ENCODE data around the gene TGM5.

The TGM5 gene

GRCh38 chr15:43249236-43249635 is 17.5 kb downstream of the TGM5 start:
- DNase-seq (ENCODE audit: low read depth) = no peak
- H3K4me3 ChIP-seq (ENCODE audit: low read depth, low read length) = no peak overlapping the region

GRCh38 chr15:43246261-43246774 is 20.4 kb downstream of the TGM5 start:
- peak; percentile 61 for DNase-seq (ENCODE audit: low read depth)
- no peak overlapping the region for H3K4me3 ChIP-seq (ENCODE audit: low read depth, low read length)
- no peak for TF ChIP-seq CTCF (IDR thresholded peaks at IDR 0.05; ENCODE audit: low read depth, low read length)
- no peak for TF ChIP-seq POLR2A (IDR thresholded peaks at IDR 0.05; ENCODE audit: extremely low read depth, insufficient read length)
- no peak for TF ChIP-seq MYC (IDR thresholded peaks at IDR 0.05; ENCODE audit: low read depth, low read length)
- TF ChIP-seq MAX (IDR thresholded peaks at IDR 0.05; ENCODE audit: low read depth, low read length) = no peak

More at GRCh38 chr15:43249236-43249635, 17.5 kb downstream of the TGM5 start:
- TF ChIP-seq MYC (IDR thresholded peaks at IDR 0.05; ENCODE audit: low read depth, low read length) (no peak), POLR2A (IDR thresholded peaks at IDR 0.05; ENCODE audit: extremely low read depth, insufficient read length) (no peak), CTCF (IDR thresholded peaks at IDR 0.05; ENCODE audit: low read depth, low read length) (no peak), MAX (IDR thresholded peaks at IDR 0.05; ENCODE audit: low read depth, low read length) (no peak)

DNA sequence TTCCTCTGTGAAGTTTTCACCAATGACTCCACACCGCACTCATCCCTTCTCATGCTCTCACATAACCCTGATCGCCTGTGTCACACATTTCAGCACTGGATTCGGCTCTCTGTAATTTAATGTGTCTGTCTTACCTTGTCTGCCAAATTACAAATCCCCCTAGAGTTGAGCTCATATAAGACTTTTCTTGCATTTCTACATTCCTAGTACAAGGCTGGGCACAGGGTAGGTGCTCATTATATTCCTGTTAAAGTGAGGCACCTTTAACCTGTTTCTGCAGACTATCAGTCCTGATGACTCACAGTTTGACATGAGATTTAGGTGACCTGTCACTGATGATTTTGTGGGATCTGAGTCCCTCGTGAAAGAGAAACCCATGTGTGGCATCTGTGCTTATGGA is 22.6 kb downstream of the TGM5 start:
- TF ChIP-seq MAX (IDR thresholded peaks at IDR 0.05; ENCODE audit: low read depth, low read length) = no peak
- no peak for TF ChIP-seq POLR2A (IDR thresholded peaks at IDR 0.05; ENCODE audit: extremely low read depth, insufficient read length)
- no peak for TF ChIP-seq MYC (IDR thresholded peaks at IDR 0.05; ENCODE audit: low read depth, low read length)
- TF ChIP-seq CTCF (IDR thresholded peaks at IDR 0.05; ENCODE audit: low read depth, low read length) = no peak
- H3K4me3 ChIP-seq (ENCODE audit: low read depth, low read length) = no peak overlapping the region
- no peak for DNase-seq (ENCODE audit: low read depth)

DNA sequence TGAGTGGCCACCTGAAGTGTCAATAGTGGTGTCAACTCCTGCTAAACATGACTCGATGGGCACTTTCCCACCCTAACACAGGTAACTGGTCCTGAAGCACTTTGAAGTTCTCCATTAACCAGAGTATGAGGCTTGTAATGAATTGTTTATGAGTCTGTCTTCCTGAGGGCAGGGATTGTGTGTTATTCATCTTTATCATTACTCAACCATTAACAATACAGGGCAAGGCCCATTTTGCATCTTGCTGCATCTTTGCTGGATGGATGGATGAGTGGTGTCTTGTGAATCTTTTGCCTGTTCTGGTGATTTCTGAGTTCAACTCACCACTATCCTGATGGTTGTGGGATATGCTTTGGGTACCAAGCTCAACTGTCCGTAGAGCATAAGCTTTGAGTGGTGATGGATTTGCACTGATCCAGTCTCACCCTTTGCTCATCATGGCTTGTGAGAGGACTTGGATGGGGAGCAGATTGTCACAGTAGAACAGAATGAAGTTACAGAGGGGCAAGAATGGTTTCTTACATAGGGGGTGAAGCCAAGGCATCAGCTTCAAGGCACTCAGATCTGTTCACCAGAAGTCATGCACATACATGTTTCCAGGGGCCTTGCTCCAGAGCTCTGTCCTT is 23.6 kb downstream of the TGM5 start:
- no peak for TF ChIP-seq CTCF (IDR thresholded peaks at IDR 0.05; ENCODE audit: low read depth, low read length)
- TF ChIP-seq MAX (IDR thresholded peaks at IDR 0.05; ENCODE audit: low read depth, low read length) = no peak
- no peak for TF ChIP-seq MYC (IDR thresholded peaks at IDR 0.05; ENCODE audit: low read depth, low read length)
- no peak for TF ChIP-seq POLR2A (IDR thresholded peaks at IDR 0.05; ENCODE audit: extremely low read depth, insufficient read length)
- DNase-seq (ENCODE audit: low read depth) = no peak
- H3K4me3 ChIP-seq (ENCODE audit: low read depth, low read length) = no peak overlapping the region

DNA sequence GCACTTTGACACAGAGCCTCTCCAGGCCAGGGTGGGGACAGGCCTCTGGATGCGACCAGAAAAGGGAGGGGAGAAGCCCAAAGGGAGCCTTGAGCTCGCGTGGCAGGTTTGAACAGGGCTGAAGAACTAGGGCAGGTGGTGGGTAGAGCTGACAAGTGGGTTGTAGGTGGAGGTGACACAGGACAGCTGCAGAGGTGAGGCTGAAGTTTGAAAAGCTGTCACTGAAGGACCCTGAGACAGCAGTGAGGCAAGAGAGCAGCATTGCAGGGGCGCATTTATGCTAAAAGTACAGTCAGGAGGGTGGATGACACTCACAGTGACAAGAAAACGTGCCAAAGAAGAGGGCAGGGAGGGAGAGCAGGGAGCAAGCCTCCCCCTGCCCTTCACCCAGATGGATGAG is 24.1 kb downstream of the TGM5 start:
- no peak for DNase-seq (ENCODE audit: low read depth)
- TF ChIP-seq MYC (IDR thresholded peaks at IDR 0.05; ENCODE audit: low read depth, low read length) (no peak), POLR2A (IDR thresholded peaks at IDR 0.05; ENCODE audit: extremely low read depth, insufficient read length) (no peak), MAX (IDR thresholded peaks at IDR 0.05; ENCODE audit: low read depth, low read length) (no peak), CTCF (IDR thresholded peaks at IDR 0.05; ENCODE audit: low read depth, low read length) (no peak)
- no peak overlapping the region for H3K4me3 ChIP-seq (ENCODE audit: low read depth, low read length)
